Testis (tissue), 2 donors: ENCODE data around the gene CDC42BPB.

Source experiments
- CTCF ChIP-seq, 3 experiments: fragments of 450-650 bp in 2 of 3; fragments of 200-600 bp in 1 of 3; sonication (generic) in 1 of 3; IDR thresholded peaks; one replicate each; pipeline ENCODE4 v1.5.1; 2016 to 2019; ENCODE audit warnings: antibody characterized with exemption in 3 of 3, mild to moderate bottlenecking in 2 of 3, moderate library complexity in 1 of 3
- POLR2A ChIP-seq: fragments of 450-650 bp; IDR thresholded peaks from one replicate; pipeline ENCODE4 v1.6.1; 2017; ENCODE audit warnings: antibody characterized with exemption, mild to moderate bottlenecking, moderate library complexity

- TF ChIP-seq CTCF (IDR thresholded peaks at IDR 0.05) = no peak
- TF ChIP-seq POLR2A = no peak
Measured at GRCh38 chr14:102980409-102980810, 76.9 kb downstream of the CDC42BPB start.
